ENCODE measurements around the gene NKRF. TPM values are rescaled to one million over a fixed set of nuclear protein-coding genes. Genes with fewer than 3 reads are reported as not detected.

The NKRF gene
- total and polyA plus RNA-seq, 2 experiments from 2014 or later = 4.2 to 5.1 TPM

GRCh38 chrX:119541188-119541587, 65.0 kb downstream of the NKRF start:
- DNase-seq (ENCODE audit: low read depth in 1 of 2, low spot score in 1 of 2) = peak in 1 of 2 donors; percentile 70
- H3K9me3 ChIP-seq (ENCODE audit: low read depth) = no peaks in the 10 kb centered on the region
- H3K27ac ChIP-seq = no peak overlapping the region
- H3K4me3 ChIP-seq = no peak overlapping the region
- no peaks in the 10 kb centered on the region for H3K27me3 ChIP-seq
- H3K4me1 ChIP-seq (ENCODE audit: low read depth) = no peaks in the 10 kb centered on the region
- TF ChIP-seq CTCF (IDR thresholded peaks at IDR 0.05; ENCODE audit: low read depth, low read length) = no peak
- no peaks in the 10 kb centered on the region for H3K36me3 ChIP-seq

GRCh38 chrX:119539872-119540271, 66.4 kb downstream of the NKRF start:
- no peak for DNase-seq (ENCODE audit: low read depth in 1 of 2, low spot score in 1 of 2)
- Histone ChIP-seq H3K4me3 (no peak overlapping the region), H3K4me1 (ENCODE audit: low read depth) (no peaks in the 10 kb centered on the region), H3K9me3 (ENCODE audit: low read depth) (no peaks in the 10 kb centered on the region), H3K36me3 (no peaks in the 10 kb centered on the region), H3K27ac (no peak overlapping the region), H3K27me3 (no peaks in the 10 kb centered on the region)
- no peak for TF ChIP-seq CTCF (IDR thresholded peaks at IDR 0.05; ENCODE audit: low read depth, low read length)

Other genes with a start within 250 kb of the NKRF start
- 2.0 and 3.5 TPM in 2 replicates for gene SLC25A43, start 207.1 kb downstream of the NKRF start, total RNA-seq
- gene SLC25A43, start 207.1 kb downstream of the NKRF start, polyA plus RNA-seq = 2.6 and 3.0 TPM in 2 replicates
- gene SLC25A5, start 138.0 kb downstream of the NKRF start, total RNA-seq = 373 and 552 TPM in 2 replicates
- 501 and 563 TPM in 2 replicates for gene SLC25A5, start 138.0 kb downstream of the NKRF start, polyA plus RNA-seq
- gene STEEP1, start 41.0 kb downstream of the NKRF start, total RNA-seq = 36.3 and 42.6 TPM in 2 replicates
- 11.2 and 15.8 TPM in 2 replicates for gene STEEP1, start 41.0 kb downstream of the NKRF start, polyA plus RNA-seq
- 41.7 and 44.0 TPM in 2 replicates for gene UBE2A, start 31.9 kb downstream of the NKRF start, total RNA-seq
- 98.2 and 106 TPM in 2 replicates for gene UBE2A, start 31.9 kb downstream of the NKRF start, polyA plus RNA-seq
- gene SEPTIN6, start 86.7 kb upstream of the NKRF start, total RNA-seq = 69.3 and 78.7 TPM in 2 replicates
- gene SEPTIN6, start 86.7 kb upstream of the NKRF start, polyA plus RNA-seq = 51.0 and 54.6 TPM in 2 replicates
- 0.95 and 1.3 TPM in 2 replicates for gene SOWAHD, start 152.2 kb upstream of the NKRF start, total RNA-seq
- 1.2 and 1.5 TPM in 2 replicates for gene SOWAHD, start 152.2 kb upstream of the NKRF start, polyA plus RNA-seq
- gene RPL39, start 185.2 kb upstream of the NKRF start, total RNA-seq = 789 and 2,257 TPM in 2 replicates
- gene RPL39, start 185.2 kb upstream of the NKRF start, polyA plus RNA-seq = 735 and 894 TPM in 2 replicates
- 5.4 and 5.5 TPM in 2 replicates for gene UPF3B, start 246.5 kb upstream of the NKRF start, total RNA-seq
- 22.2 and 25.1 TPM in 2 replicates for gene UPF3B, start 246.5 kb upstream of the NKRF start, polyA plus RNA-seq

Data from cardiac muscle cell (in vitro differentiated cells and primary cell).